ENCODE data around the gene LGR5. TPM values are rescaled to one million over a fixed set of nuclear protein-coding genes. Genes with fewer than 3 reads are reported as not detected.

The LGR5 gene
- total RNA-seq, 2 experiments from 2014 or later: not detected

GRCh38 chr12:71430756-71431155 is 8.8 kb upstream of the LGR5 start:
- Histone ChIP-seq H3K27me3 (ENCODE audit: control insufficient read depth in 1 of 2, insufficient read depth in 2 of 2, low read length in 2 of 2) (peaks cover 5 to 26% of the 10 kb centered on the region in 2 experiments), H3K27ac (ENCODE audit: low read depth in 1 of 2, low read length in 2 of 2) (no peak overlapping the region), H3K36me3 (ENCODE audit: insufficient read depth, low read length) (no peaks in the 10 kb centered on the region), H3K4me1 (ENCODE audit: insufficient read depth, low read length) (no peaks in the 10 kb centered on the region), H3K4me3 (ENCODE audit: low read length) (no peak overlapping the region), H3K9me3 (ENCODE audit: control insufficient read depth in 1 of 2, insufficient read depth in 1 of 2, low read length in 2 of 2) (peaks cover 0 to 3% of the 10 kb centered on the region in 2 experiments)
- DNase-seq (no peak), ATAC-seq (ENCODE audit: poor library complexity) (no peak)
- ChIA-PET POLR2A (no interaction called here), CTCF (interaction anchor here (1.3 kb wide), 1 partner anchor 15 kb away, joined by 3 read pairs; no protein-coding TSS in a partner anchor)
- H3K27ac Mint-ChIP-seq: no peak overlapping the region
- no peaks in the 10 kb centered on the region for H3K4me1 Mint-ChIP-seq (ENCODE audit: low read depth)
- H3K4me3 Mint-ChIP-seq: no peak overlapping the region
- intact Hi-C loops (cut with DNase I, micrococcal nuclease): no loop called here
- H3K27me3 Mint-ChIP-seq: peaks cover 66% of the 10 kb centered on the region
- H3K9me3 Mint-ChIP-seq: peaks cover 12% of the 10 kb centered on the region
- H3K36me3 Mint-ChIP-seq (ENCODE audit: low read depth): no peaks in the 10 kb centered on the region
- no peak for TF ChIP-seq CTCF (IDR thresholded peaks at IDR 0.05)

- DNase-seq (no peak), ATAC-seq (ENCODE audit: poor library complexity) (no peak)
- intact Hi-C loops (cut with DNase I, micrococcal nuclease): no loop called here
- no peak overlapping the region for H3K4me3 Mint-ChIP-seq
- Histone ChIP-seq H3K36me3 (ENCODE audit: insufficient read depth, low read length) (no peaks in the 10 kb centered on the region), H3K27me3 (ENCODE audit: control insufficient read depth in 1 of 2, insufficient read depth in 2 of 2, low read length in 2 of 2) (peaks cover 9 to 26% of the 10 kb centered on the region in 2 experiments), H3K9me3 (ENCODE audit: control insufficient read depth in 1 of 2, insufficient read depth in 1 of 2, low read length in 2 of 2) (peaks cover 8 to 13% of the 10 kb centered on the region in 2 experiments), H3K4me3 (ENCODE audit: low read length) (no peak overlapping the region), H3K4me1 (ENCODE audit: insufficient read depth, low read length) (no peaks in the 10 kb centered on the region), H3K27ac (ENCODE audit: low read depth in 1 of 2, low read length in 2 of 2) (no peak overlapping the region)
- H3K36me3 Mint-ChIP-seq (ENCODE audit: low read depth): no peaks in the 10 kb centered on the region
- TF ChIP-seq CTCF (IDR thresholded peaks at IDR 0.05): no peak
- no peaks in the 10 kb centered on the region for H3K4me1 Mint-ChIP-seq (ENCODE audit: low read depth)
- peaks cover 14% of the 10 kb centered on the region for H3K9me3 Mint-ChIP-seq
- peaks cover 71% of the 10 kb centered on the region for H3K27me3 Mint-ChIP-seq
- no peak overlapping the region for H3K27ac Mint-ChIP-seq
- ChIA-PET POLR2A (no interaction called here), CTCF (no interaction called here)
Observed at GRCh38 chr12:71431991-71432390, 7.6 kb upstream of the LGR5 start.

GRCh38 chr12:71432936-71433335 is 6.7 kb upstream of the LGR5 start:
- peaks cover 12 to 31% of the 10 kb centered on the region in 2 experiments for H3K27me3 ChIP-seq (ENCODE audit: control insufficient read depth in 1 of 2, insufficient read depth in 2 of 2, low read length in 2 of 2)
- ATAC-seq (ENCODE audit: poor library complexity) (no peak), DNase-seq (no peak)
- H3K36me3 Mint-ChIP-seq (ENCODE audit: low read depth): no peaks in the 10 kb centered on the region
- intact Hi-C loops (cut with DNase I, micrococcal nuclease): no loop called here
- peaks cover 8 to 14% of the 10 kb centered on the region in 2 experiments for H3K9me3 ChIP-seq (ENCODE audit: control insufficient read depth in 1 of 2, insufficient read depth in 1 of 2, low read length in 2 of 2)
- H3K4me1 ChIP-seq (ENCODE audit: insufficient read depth, low read length): no peaks in the 10 kb centered on the region
- TF ChIP-seq CTCF (IDR thresholded peaks at IDR 0.05): no peak
- H3K4me3 Mint-ChIP-seq: no peak overlapping the region
- no peak overlapping the region for H3K4me3 ChIP-seq (ENCODE audit: low read length)
- H3K36me3 ChIP-seq (ENCODE audit: insufficient read depth, low read length): no peaks in the 10 kb centered on the region
- ChIA-PET POLR2A (no interaction called here), CTCF (no interaction called here)
- H3K4me1 Mint-ChIP-seq (ENCODE audit: low read depth): no peaks in the 10 kb centered on the region
- H3K27ac ChIP-seq (ENCODE audit: low read depth in 1 of 2, low read length in 2 of 2): no peak overlapping the region
- H3K27me3 Mint-ChIP-seq: peaks cover 74% of the 10 kb centered on the region
- H3K27ac Mint-ChIP-seq: no peak overlapping the region
- peaks cover 18% of the 10 kb centered on the region for H3K9me3 Mint-ChIP-seq

All from CD4-positive, alpha-beta T cell (primary cell).